ENCODE results near the gene TBL1Y.
"Not testable (repeated sequence)": the region's sequence is repeated elsewhere in the genome, so short reads cannot be mapped to it uniquely, and the experiment has no call there.

The TBL1Y gene
- total RNA-seq, result 0 reads per million in 2 donors

DNA sequence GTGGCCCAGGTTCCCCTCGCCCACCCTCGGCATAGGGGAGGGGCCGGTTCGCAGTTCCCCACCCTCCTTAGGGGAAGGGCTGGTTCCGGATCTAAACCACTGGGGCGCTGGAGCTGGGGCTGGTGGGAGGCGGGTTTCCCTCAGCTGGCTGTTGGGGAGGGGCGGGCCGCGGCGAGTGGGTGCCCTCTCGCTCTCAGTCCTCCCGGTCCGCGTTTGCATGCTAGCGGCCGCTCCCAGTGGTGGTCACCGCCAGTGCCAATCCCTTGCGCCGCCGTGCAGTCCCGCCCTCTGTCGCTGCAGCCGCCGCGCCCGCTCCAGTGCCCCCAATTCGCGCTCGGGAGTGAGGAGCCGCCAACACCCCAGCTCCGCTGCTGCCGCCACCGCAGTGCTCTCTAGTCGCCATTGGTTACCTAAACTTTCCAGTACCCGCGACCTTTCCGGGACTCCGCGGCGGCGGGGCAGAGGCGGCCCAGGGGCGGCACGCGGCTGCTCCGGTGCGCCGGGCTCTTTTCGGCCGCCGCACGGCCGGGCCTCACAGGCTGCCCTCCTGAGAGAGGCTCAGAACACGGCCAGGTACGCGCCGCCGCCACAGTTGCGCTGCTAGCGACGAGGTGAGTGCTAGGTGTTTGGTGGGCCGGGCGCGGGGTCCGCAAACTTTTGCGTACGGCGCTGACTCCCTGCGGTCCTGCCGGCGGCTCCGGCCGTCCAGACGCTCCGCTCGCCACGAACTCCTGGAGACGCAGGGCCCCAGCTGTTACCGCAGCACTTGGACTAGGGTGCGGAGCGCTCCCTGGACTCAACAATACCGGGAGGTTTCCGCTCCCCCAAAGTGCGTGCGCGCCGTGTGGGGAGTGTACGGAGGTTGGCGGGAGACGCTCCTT, at the start of gene TBL1Y:
TSS of gene TBL1Y (plus strand) at position 326 of the 881 bp plus-strand sequence. CDS start 114,388 bp downstream, outside the sequence.
- no peak for DNase-seq

DNA sequence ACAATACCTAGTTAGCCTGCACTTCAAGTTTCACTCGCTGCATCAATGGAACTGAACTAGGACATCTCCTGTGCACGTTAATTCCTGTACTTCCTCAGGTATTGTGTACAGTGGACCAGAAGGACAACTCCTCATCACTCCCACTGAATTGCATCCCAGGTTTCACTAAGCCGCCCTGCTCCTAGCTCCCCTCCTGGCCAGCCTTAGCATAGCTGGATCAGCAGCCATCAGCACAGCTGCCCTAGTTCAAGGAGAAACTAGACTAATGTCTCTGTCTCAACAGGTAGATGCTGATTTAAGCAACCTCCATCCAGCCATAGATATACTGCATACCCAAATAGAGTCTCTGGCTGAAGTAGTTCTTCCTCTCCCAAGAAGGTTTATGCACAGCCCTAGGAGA, 16.0 kb upstream of the TBL1Y start:
- DNase-seq, result no peak

DNA sequence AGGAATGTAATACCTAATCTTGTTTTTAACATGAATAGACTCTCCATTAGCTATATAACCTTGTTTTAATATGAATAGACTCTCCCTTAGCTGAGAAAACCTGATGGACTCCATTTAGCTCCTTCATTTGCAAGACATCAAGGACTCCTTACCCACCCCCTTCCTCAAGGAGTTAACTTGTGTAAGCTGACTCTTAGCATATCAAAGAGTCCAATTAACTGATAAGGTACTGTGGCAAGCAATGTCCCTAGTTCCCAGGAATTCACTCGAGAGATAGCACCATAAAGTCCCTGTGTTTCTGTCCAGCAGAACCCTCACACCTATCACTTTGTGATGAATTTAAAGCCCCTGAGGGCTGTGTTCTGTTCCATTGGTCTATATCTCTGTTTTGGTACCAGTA, 15.3 kb upstream of the TBL1Y start:
- no peak for DNase-seq

DNA sequence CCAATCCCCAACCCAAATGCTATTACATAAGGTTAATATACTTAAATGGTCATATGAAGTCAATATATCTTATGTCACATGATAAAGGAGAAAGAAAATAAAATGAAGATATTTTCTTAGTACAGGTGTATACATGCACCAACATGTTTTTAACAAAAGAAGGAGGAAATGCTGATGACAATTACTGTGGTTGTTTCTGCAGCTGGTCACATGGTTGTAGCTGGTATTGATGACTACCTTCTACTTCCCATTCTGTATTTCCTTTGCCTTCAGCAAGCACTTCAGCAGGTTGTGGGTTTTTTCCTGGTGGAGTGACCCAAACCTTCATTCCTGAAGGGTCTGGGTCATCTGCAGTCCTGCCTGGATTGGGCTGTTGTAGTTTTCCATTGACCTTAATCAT, 8.4 kb upstream of the TBL1Y start:
- not testable (repeated sequence) for DNase-seq

DNA sequence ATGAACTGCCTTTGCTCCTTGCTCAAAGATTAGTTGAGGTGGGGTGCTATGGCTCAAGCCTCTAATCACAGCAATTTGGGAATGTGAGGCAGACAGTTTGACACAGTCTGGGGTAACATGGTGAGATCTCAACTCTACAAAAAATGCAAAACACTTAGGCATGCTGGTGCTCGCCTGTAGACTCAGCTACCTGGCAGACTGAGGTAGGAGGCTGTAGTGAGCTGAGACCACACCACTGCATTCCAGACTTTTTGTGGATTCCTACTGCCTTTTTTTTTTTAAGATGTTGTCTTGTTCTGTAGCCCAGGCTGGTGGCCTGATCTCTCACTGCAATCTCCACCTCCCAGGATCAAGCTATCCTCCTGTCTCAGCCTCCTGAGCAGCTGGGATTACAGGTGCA, 2.9 kb upstream of the TBL1Y start:
- DNase-seq, result no peak

DNA sequence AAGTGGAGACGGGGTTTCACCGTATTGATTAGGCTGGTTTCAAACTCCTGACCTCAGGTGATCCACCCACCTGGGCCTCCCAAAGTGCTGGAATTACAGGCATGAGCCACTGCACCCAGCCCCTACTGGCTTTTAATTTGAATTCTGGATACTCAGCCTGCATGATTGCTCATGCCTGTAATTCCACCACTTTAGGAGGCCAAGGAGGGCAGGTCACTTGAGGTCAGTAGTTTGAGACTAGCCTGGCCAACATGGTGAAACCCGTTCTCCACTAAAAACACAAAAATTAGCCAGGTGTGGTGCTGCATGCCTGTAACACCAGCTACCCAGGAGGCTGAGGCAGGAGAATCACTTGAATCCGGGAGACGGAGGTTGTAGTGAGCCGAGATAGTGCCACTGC, 2.5 kb upstream of the TBL1Y start:
- not testable (repeated sequence) for DNase-seq

DNA sequence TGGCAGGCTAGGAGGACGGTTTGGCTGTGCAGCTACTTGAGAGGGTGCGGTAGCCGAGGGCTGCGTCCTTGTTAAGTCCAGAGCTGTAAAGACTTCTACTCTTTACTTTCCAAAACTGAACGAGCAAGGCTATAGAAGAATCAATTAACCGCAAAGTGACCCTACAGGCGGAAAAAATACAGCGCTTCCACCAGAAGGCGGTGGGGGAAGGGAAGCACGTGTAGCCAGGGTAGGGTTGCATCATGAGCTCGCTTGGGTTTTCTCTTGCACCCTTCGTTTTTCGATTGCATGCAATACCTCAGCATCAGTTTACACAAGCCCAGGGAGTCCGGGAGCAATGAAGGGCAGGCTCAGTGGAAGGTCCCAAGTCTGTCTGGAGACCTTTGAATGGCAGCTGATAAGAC, 1.4 kb upstream of the TBL1Y start:
- no peak for DNase-seq

DNA sequence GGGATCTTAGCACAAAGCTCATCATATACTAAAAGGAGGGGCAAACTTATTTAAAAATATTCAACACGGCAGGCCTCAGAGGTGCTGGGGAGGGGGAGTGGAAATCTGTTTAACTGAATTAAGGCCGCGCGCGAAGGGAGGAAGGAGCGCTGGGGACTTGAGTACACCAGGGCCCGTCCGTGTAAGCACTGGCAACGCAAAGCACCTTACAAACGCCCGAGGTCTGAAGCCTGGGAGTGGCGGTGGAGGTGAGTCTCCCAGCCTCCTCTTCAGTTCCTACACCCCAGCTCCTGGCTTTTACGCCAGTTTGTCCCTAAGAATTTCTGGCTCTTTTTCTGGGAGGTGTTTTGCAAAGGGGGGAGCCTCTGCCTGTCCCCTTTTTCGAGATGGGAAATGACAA, 641 bp upstream of the TBL1Y start:
- no peak for DNase-seq

DNA sequence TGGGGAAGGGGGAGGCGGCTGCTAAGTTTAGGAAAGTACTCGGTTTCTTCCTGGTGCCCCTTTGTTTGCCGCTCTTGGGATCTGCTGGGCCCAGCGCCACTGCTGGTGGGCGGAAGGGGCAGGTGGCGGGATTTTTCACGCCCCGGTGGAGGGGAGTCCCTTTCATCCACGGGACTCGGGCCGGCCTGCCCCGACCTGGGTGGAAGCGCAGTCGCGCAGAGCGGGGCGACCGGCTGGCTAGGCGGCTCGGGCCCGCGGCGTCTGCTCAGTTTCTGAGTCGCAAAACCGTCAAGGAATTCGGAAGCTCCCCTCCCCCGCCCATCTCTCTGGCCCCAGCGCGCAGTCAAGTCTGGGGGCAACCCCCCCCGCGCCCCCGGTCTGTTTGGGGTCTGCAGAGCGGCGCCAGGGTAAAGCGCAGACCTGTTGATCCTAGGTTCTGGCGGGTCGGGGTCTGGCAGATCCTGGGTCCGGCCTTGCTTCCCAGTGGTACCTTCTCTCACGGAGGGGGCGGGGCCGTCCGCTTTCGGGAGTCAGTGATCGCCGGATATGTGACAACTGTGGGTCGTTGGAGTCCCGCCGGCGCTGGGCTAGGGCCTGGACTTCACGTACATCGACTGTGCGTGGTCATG, 870 bp downstream of the TBL1Y start, which contains the start of gene AMELY:
TSS of gene AMELY (minus strand) at position 500 of the 629 bp plus-strand sequence. CDS start 39,144 bp downstream, outside the sequence.
- DNase-seq, result no peak

DNA sequence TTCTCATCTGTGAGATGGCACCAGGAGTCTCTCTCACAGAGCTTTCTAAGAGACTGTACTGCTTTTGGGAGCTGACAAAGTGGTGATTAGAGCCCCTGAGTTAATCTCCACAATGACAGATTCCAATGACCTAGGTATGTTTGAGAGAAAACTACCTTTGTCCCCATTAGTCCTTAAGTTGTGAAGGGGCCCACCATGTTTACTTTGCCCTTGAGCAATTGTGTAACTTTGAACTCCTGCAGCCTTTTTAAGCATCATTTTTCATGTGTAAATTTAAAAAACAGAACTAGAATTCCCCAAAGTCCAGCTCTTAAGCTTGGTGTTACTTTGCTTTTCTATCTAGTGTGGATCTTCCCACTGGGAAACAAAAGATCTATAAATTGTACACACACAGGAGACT, 2.9 kb downstream of the TBL1Y start:
- no peak for DNase-seq

DNA sequence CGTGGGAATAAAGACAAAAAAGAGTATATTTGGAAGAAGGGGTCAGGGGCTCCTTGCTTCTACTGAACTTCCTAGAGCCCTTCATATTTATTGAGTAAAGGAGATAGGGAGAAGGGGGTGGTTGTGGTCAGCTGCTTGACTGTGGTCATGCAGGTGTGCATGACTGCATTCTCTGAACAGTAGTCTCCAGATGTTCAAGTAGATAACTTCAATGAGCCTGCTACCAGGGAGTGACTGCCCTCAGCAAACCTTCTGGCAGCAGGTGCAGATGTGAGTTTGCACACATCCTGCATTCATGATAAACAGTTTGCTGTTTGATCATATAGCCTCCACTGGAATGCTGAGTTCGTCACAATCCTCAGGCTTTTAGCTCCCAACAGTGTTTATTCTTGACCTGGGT, 10.6 kb downstream of the TBL1Y start:
- no peak for DNase-seq

DNA sequence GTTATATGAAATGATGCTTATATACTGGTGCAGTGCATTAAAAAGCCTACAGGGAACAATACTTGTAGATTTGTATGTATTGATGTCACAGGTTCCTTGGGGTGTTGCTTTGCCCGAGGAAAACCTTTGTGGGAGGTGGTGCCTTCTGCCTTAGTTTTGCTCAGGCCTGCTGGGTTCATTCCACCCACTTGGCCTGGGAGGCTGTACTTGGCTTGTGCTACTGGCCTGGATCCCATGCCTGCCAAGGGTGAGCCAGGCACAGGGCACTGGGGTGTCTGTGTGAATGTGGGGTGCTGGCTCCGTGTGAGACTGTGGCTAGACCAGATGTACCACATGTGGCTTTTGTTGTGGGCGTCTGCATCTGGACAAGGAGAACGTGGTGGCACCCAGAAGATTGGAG, 17.8 kb downstream of the TBL1Y start:
- no peak for DNase-seq

DNA sequence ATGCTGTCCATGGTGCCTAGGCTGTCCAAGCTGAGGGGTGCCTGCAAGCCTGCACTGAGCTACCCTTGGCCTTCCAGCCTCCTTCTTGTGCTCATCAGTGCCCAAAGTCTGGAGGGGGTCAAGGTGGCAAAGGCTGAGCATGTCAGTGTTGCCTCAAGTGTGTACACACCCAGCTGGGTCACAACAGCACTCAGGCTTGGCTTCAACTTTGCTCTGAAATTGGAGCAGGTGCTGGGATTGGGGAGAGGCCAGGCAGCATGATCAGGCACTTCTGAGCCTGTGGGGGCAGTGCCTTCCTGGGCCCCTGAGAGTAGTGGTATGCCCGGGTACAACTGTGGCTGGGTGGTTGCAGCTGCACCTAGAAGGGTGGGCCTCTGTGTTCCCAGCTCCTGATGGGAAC, 18.7 kb downstream of the TBL1Y start:
- no peak for DNase-seq

DNA sequence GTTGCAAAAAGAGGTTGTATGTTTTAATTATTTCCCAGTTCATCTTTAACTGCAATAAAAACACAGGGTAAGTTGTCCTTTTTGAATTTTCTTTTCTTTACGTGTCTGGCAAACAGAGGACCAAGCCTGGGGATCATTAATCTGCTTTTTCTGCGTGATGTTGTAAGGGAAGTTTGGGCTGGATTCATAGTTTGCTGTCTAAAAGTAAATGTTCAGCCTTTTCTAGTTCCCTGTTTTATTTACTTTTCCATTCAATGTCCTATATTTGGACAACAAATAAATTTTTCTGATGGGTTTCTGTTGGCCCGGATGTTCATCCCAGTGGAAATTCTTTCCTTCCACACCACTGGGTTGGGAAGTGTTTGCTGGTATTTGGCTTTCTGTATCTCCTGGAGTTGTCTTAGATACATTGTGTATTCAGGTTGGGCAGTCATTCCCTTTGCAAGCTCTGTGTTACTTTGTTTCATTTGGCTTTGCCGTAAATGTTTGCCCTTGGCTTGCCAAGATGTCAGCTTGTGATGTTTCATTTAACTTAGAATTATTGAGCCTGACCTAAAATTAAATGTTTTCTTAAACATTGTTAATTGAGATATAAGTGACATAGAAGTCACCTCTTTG, 21.4 kb downstream of the TBL1Y start:
- no peak for DNase-seq

DNA sequence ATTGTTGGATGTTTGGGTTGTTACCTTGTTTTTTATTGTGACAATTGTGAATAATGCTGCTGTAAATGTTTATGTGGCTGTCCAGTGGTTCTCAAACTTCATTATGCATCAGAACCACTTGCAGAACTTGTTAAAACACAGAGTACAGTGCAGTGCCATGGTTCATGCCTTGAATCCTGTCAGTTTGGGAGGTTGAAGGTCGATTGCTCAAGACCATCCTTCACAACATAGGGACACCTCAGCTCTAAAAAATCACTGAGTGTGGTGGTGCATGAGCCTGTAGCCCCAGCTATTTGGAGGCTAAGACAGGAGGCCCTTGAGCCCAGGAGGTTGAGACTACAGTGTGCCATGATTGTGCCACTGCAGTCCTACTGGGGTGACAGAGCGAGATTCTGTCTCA, 25.0 kb downstream of the TBL1Y start:
- no peak for DNase-seq

DNA sequence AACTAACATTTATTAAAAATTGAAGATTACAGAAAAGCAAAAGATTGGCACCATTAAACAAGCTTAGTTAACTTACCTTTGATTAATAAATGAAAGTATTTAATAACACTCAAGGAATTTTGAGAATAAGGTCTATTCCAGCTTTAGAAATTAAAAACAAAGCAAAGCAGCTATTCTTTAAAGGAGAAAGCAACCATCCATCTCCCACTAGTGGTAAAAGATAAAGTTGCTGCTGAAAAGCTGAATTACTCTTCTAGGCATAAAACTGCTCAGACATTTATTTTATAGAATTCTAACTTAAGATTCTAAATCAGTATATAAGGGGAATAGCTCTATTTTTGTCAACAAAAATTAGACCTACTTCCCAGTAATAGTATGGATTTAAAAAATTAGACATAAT, 37.2 kb downstream of the TBL1Y start:
- no peak for DNase-seq

DNA sequence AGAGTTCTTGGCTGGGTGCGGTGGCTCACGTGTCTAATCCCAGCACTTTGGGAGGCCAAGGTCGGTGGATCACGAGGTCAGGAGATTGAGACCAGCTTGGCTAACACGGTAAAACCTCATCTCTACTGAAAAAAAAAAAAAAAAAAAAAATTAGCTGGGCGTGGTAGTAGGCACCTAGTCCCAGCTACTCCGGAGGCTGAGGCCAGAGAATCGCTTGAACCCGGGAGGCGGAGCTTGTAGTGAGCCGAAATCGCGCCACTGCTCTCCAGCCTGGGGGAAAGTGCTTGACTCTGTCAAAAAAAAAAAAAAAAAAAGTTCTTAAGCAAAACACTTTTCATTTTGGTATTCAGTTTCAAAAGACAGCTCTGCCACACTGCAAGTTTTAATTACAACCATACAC, 37.9 kb downstream of the TBL1Y start:
- DNase-seq, result no peak

DNA sequence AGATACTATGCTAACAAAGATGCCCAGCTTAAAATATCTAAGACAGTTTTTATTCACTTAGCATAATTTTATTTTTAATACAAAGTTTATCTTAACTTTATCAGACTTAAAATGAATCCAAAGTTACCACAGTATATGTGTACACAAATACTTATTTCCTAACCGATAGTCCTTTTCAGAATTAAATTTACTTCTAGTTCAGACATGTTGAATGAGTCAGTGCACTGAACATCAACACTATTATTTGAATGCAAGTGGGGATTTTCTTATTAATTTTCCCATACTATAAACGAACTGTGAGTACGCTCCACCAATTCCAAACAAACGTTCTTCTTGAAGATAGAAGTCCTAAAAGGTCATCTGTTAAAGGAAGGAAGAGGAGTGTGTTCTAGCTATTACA, 39.5 kb downstream of the TBL1Y start:
- DNase-seq, result no peak

DNA sequence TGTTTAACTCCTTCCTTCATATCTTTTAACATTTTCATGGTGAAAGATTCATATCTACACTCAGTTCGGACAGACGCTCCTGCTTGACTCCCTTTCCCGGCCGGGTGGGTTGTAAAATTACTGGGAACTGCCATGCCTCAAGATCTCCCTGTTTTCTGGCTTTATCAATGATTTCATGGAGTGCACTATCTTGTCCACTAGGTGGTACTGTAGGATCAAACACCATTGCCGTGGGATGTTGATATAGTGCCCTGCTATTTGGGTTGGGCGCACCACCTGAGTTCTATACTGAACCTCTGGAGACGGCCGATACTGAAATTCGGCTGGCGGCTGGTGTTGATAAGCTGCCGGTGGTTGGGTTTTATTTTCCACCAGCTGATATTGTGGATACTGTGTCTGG, 54.2 kb downstream of the TBL1Y start:
- no peak for DNase-seq

DNA sequence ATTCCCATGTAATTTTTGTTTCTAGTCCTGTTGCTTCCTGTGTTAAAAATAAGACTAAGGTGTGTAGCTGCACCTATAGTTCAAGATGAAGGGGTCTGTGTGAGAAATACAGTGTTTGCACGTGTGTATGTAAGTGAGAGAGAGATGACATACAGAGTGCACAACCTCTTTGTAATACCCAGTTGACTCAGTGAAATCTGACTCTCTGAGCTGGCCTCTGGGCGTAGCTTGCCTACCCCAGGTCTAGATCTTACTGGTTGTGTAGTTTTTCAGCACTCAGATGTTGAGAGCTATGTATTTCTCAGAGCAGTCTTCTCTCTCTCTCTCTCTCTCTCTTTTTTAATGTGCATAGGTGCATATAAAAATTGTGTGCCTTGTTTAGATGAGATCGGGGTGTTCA, 56.0 kb downstream of the TBL1Y start:
- no peak for DNase-seq

DNA sequence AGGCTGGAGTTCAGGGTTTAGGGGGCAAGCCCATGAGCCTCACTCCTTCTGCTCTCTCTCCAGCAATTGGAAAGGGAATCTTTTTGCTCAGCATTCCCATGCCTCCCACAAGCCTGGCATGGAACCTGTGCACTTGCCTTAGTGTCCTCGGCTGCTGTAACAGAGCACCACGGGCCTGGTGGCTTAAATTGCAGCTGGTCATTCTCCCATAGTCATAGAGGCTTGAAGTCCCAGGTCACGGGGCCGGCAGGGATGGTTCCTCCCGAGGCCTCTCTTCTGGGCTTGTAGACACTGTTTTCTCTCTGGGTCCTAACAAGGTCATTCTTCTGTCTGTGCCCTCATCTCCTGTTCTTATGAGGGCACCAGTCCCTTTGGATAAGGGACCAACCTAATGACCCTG, 57.2 kb downstream of the TBL1Y start:
- no peak for DNase-seq

DNA sequence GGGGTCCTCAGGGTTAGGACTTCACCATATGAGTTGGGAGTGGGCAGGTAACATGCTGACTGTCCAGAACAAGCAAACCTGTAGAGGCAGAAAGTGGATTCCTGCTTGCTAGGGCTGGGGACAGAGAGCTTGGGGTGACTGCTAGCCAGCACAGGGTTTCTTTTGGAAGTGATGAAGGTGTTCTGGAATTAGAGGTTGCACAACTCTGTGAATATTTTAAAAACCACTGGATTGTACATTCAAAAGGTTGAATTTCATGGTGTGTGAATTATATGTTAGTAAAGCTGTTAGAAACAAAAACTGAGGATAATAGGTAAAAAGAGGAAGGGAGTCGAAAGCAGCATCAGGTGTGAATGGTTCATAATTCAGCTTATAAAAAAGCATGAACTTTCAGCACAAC, 57.7 kb downstream of the TBL1Y start:
- no peak for DNase-seq

DNA sequence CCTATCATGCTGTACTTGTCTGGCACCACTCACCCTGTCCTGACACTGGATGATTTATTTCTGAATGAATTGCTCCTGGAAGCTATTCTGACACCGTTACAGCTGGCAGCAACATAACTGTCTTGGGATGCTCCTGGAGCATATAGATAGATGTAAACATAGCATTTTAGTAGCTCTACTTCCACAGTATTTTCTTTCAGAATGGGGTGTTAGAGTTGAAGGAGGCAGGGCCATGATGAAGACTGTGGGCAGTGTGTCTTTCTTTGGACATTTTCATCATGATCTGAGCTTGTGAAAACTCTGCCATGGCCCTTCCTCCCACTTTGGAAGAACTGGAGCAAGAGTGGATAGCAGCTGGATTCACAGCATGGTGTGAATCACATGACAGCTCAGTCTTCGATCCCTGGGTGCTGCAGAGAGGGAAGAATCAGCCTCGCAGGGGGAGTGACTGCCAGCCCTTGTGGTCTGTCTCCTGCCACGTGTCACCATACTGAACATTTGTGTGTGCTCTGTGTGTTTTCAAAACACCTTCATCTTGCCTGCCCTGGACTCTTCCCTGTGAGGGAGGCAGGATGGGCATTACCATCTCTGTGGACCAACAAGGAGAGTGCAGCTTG, 61.9 kb downstream of the TBL1Y start:
- DNase-seq, result no peak

All from T-helper 9 cell (primary cell).